Stimulated activated CD8-positive, alpha-beta memory T cell treated with anti-CD3 and anti-CD28 coated beads, Interleukin-4, amount 100 ng/mL, for 1 hour (primary cell): ENCODE measurements around the gene CD274.
"Not testable (repeated sequence)": the region's sequence is repeated elsewhere in the genome, so short reads cannot be mapped to it uniquely, and the experiment has no call there.

Source experiments
- DNase-seq, 2 donors: peaks; one replicate each; pipeline ENCODE4 v3.0.0-alpha.2; 2020; ENCODE audit warnings: low read depth in 2 of 2, low spot score in 1 of 2

CD274 gene

GRCh38 chr9:5450359-5451091 is at the start of gene CD274:
CD274 (plus strand) TSS chr9:5450542; CDS start chr9:5456114, 5,572 bp downstream.
- peak; percentile 43 to 61 for DNase-seq

- DNase-seq, result no peak
Measured at GRCh38 chr9:5402217-5402616, 48.1 kb upstream of the CD274 start.

DNA sequence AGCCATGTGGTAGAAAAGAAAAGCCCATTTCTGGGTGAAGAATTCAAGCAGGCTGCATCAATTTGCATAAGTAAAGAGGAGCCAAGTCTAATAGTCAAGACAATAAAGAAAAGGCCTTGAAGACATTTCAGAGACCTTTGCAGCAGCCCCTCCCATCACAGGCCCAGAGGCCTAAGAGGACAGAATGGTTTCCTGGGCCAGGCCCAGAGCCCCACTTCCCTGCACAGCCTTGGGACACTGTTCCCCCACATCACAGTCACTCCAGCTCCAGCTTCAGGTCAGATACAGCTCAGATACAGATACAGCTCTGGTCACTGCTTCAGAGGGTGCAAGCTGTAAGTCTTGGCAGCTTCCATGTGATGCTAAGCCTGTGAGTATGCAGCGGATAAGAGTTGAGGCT is 41.7 kb upstream of the CD274 start:
- no peak for DNase-seq

- no peak for DNase-seq
Measured at GRCh38 chr9:5416953-5417352, 33.4 kb upstream of the CD274 start.

GRCh38 chr9:5418481-5418880 is 31.9 kb upstream of the CD274 start:
- DNase-seq, result no peak

GRCh38 chr9:5419987-5420386 is 30.4 kb upstream of the CD274 start:
- no peak for DNase-seq

- DNase-seq, result no peak
Measured at GRCh38 chr9:5421163-5421562, 29.2 kb upstream of the CD274 start.

DNA sequence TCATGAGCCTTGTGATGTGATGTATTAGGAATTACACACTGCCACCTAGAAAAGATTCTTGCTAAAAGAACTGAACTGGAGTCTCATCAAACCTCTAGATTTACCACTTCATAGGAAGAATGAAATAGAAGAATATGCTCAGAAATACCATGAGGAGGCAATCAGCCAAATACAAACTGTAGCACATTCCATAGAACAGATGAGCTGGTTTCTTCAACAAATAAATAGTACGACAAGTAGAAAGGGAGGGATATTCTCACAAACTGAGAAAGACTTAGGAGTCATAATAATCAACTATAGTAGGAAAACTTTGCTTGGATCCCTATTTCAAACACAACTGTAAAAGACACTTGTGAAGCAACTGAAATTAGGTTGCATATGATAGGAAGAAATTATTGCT is 28.1 kb upstream of the CD274 start:
- DNase-seq, result no peak

GRCh38 chr9:5425006-5425628 is 25.2 kb upstream of the CD274 start:
- DNase-seq, result no peak

GRCh38 chr9:5427005-5427404 is 23.3 kb upstream of the CD274 start:
- no peak for DNase-seq

GRCh38 chr9:5428172-5428571 is 22.2 kb upstream of the CD274 start:
- DNase-seq, result no peak

GRCh38 chr9:5428794-5429528 is 21.4 kb upstream of the CD274 start:
- DNase-seq, result no peak

- no peak for DNase-seq
Measured at GRCh38 chr9:5429873-5430564, 20.3 kb upstream of the CD274 start.

- DNase-seq, result no peak
Measured at GRCh38 chr9:5430912-5431311, 19.4 kb upstream of the CD274 start.

- DNase-seq, result not testable (repeated sequence)
Measured at GRCh38 chr9:5432890-5433289, 17.5 kb upstream of the CD274 start.

- not testable (repeated sequence) for DNase-seq
Measured at GRCh38 chr9:5433328-5433727, 17.0 kb upstream of the CD274 start.

GRCh38 chr9:5433841-5434810 is 16.2 kb upstream of the CD274 start:
- not testable (repeated sequence) for DNase-seq

- DNase-seq, result no peak
Measured at GRCh38 chr9:5435912-5436311, 14.4 kb upstream of the CD274 start.

GRCh38 chr9:5436441-5436840 is 13.9 kb upstream of the CD274 start:
- no peak for DNase-seq
